ENCODE results near the gene PDE7B. TPM values are rescaled to one million over a fixed set of nuclear protein-coding genes. Genes with fewer than 3 reads are reported as not detected.
A peak's percentile ranks its signal among the peaks of the same experiment; 100 is the strongest.

PDE7B gene
- total RNA-seq, 4 donors from 2014 or later = 7.8 to 13.7 (median 8.6) TPM

DNA sequence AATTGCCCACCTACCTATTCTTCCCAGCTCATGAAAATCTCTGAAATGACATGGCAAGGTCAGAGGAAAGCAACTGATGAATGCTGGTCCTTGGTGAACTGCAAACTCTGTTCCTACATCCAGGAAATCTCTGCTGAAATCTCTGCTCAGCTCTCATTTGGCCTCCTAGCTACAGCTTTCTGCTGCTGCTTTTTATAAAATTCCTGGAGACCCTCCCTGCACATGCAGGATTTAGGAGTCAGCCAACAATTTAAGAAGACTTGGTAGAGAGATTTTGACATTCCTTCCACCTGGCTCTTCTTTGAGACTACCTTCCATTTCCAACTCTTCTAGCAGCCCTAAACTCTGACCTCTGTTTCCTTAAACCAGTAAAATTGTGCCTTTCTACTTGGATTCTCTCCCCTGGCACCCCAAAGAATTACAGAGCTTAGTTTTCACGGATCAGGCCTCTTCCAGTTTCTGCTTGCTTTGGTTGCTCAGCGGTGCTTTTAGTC, 55.5 kb downstream of the PDE7B start:
- H3K27me3 ChIP-seq = no peaks in the 10 kb centered on the region
- TF ChIP-seq POLR2A (IDR thresholded peaks at IDR 0.05) = no peak
- no peak for TF ChIP-seq CTCF (IDR thresholded peaks at IDR 0.05)
- H3K4me3 ChIP-seq (replicated peaks in 1 of 3) = no peak overlapping the region
- H3K4me1 ChIP-seq = peaks cover 24 to 29% of the 10 kb centered on the region in 2 donors
- DNase-seq = no peak
- intact Hi-C loops (cut with DNase I) = no loop called here
- no peaks in the 10 kb centered on the region for H3K36me3 ChIP-seq
- WGBS, 2 donors = 32 to 37% methylated on average over 2 of the region's 2 CpGs
- H3K9me3 ChIP-seq = no peaks in the 10 kb centered on the region
- peak overlapping the region in 2 of 3 donors; percentile 55 to 56 for H3K27ac ChIP-seq

DNA sequence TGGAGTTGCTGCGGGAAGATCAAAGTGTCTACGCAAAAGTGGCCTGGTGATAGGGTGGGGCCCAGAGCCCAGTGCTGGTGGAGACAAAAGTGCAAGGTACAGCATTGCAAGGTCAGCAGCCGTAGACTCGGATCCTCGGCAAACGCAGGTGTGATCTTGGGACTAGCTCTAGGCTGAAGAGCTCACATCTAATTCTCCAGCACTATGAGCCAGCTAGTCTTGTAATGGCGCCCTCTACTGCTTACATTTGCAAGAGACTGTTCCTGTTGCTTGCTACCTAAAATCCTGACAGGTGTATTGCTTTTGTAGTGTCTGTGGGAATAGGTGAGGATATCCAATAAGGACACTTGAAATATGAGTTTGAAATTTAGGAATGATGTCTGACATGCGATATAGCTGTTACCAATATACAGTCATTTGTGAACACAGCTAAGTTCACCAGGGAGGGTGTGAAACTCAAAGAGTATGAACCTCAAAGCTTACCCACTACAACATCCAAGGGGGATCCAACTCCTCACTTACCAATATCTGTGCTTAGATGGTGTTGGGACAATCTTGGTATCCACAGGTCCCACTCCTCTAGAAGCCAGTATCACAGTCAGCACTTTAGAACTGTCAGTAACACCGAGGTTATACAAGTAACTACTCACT, 58.4 kb downstream of the PDE7B start:
- Histone ChIP-seq H3K27me3 (no peaks in the 10 kb centered on the region), H3K9me3 (no peaks in the 10 kb centered on the region), H3K4me1 (peaks cover 6% of the 10 kb centered on the region in 2 donors), H3K27ac (no peak overlapping the region), H3K36me3 (no peaks in the 10 kb centered on the region), H3K4me3 (replicated peaks in 1 of 3) (no peak overlapping the region)
- DNase-seq = peak; percentile 29 to 44
- intact Hi-C loops (cut with DNase I) = no loop called here
- TF ChIP-seq CTCF (IDR thresholded peaks at IDR 0.05) = peak in 4 of 6 experiments; percentile 16 to 54 (median 42)
- TF ChIP-seq POLR2A (IDR thresholded peaks at IDR 0.05) = no peak
- WGBS, 2 donors = 59 to 63% methylated on average over 9 of the region's 9 CpGs

GRCh38 chr6:135910790-135911618, 59.5 kb downstream of the PDE7B start:
- Histone ChIP-seq H3K27me3 (no peaks in the 10 kb centered on the region), H3K4me3 (replicated peaks in 1 of 3) (no peak overlapping the region), H3K9me3 (no peaks in the 10 kb centered on the region), H3K4me1 (peaks cover 6% of the 10 kb centered on the region in 2 donors), H3K27ac (no peak overlapping the region), H3K36me3 (no peaks in the 10 kb centered on the region)
- TF ChIP-seq POLR2A (IDR thresholded peaks at IDR 0.05) = no peak
- TF ChIP-seq CTCF (IDR thresholded peaks at IDR 0.05) = no peak
- WGBS, 2 donors = 83 to 86% methylated on average over 2 of the region's 2 CpGs
- no peak for DNase-seq
- intact Hi-C loops (cut with DNase I) = no loop called here

DNA sequence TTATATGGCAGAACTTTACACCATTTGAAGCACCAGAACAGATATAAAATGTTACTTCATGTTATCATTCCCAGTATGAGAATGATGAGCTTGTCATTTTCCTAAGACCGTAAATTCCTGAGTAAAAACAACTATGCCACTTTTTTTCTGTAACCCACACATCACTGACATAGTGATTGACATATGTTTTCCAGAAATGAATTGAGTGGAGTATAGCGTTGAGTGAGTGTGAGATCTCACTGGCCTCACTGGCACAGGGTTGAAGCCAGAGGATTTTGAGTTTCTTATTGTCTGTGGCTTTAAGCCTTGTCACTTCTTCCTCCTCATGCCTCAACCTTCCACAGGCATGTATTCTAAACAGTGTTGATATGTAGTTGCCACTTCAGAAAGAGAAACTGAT, 62.3 kb downstream of the PDE7B start:
- no peak for DNase-seq
- intact Hi-C loops (cut with DNase I) = no loop called here
- Histone ChIP-seq H3K27ac (no peak overlapping the region), H3K27me3 (no peaks in the 10 kb centered on the region), H3K9me3 (no peaks in the 10 kb centered on the region), H3K4me3 (replicated peaks in 1 of 3) (no peak overlapping the region), H3K4me1 (peaks cover 0 to 2% of the 10 kb centered on the region in 2 donors), H3K36me3 (no peaks in the 10 kb centered on the region)
- WGBS, 2 donors = 92 to 96% methylated on average over 2 of the region's 2 CpGs
- no peak for TF ChIP-seq CTCF (IDR thresholded peaks at IDR 0.05)
- no peak for TF ChIP-seq POLR2A (IDR thresholded peaks at IDR 0.05)

DNA sequence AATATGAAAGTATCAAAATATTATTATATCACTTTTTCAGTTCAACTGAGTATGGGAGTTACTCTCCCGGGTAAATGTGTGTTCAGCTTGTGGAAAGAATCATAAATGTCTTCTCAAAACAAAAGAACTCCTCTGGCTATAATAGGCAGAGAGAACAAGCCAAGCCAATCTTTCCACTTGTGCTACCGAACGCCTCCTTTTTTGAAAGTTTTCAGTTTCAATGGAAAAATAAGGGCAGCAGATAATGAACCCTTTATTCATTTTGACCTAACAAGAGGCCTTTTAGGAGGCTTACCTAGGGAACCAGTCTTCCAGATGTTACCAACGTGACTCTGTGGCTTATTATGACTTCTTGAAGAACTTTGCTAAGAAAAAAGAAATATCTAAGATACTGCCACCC, 67.5 kb downstream of the PDE7B start:
- intact Hi-C loops (cut with DNase I) = no loop called here
- peaks cover 15 to 24% of the 10 kb centered on the region in 2 donors for H3K4me1 ChIP-seq
- no peaks in the 10 kb centered on the region for H3K9me3 ChIP-seq
- H3K36me3 ChIP-seq = no peaks in the 10 kb centered on the region
- 70 to 75% methylated on average over 4 of the region's 4 CpGs for WGBS, 2 donors
- H3K27ac ChIP-seq = peak overlapping the region in 1 of 3 donors; percentile 52
- no peak for TF ChIP-seq POLR2A (IDR thresholded peaks at IDR 0.05)
- TF ChIP-seq CTCF (IDR thresholded peaks at IDR 0.05) = no peak
- no peak overlapping the region for H3K4me3 ChIP-seq (replicated peaks in 1 of 3)
- H3K27me3 ChIP-seq = no peaks in the 10 kb centered on the region
- no peak for DNase-seq

All from thyroid gland (tissue), 4 donors.